ENCODE results near the gene ZNF91. TPM values are rescaled to one million over a fixed set of nuclear protein-coding genes. Genes with fewer than 3 reads are reported as not detected.
"Not testable (repeated sequence)": the region's sequence is repeated elsewhere in the genome, so short reads cannot be mapped to it uniquely, and the experiment has no call there.

Gene ZNF91
- polyA plus RNA-seq, 1 donor = 34.6 TPM

DNA sequence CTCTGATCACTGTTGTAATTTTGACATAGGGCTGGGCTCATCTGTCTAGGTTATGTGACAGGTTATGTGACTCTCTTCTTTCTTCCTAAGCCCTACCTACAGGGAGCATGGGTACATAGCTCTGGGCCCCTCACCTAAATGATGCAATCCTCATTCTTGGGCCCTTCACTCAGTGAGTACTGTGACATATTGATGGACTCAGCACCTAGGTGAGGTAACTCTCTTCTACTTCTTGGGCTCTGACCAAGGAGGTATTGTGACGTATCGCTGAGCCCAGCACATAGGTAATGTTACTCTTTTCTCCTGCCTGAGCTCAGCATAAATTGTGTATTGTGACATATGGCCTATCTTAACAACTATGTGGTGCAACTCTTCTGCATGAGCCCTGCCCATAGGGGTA, 76.3 kb downstream of the ZNF91 start:
- not testable (repeated sequence) for DNase-seq (ENCODE audit: low read depth)

DNA sequence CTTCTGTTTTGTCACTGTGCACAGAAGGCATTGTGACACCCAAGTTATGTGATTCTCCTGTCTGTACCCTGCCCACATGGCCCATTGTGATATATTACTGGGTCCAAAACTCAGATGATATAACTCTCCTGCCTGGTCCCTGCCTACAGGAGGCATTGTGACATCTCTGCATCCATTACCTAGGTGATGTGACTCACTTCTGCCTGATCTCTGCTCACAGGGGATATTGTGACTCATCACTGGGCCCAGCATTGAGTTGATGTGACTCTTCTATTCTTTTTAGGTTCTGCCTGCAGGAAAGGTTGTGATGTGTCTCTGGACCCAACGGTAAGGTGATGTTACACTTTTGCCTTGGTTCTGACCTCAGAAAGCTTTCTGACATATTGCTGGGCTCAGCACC, 77.1 kb downstream of the ZNF91 start:
- no peak for DNase-seq (ENCODE audit: low read depth)

DNA sequence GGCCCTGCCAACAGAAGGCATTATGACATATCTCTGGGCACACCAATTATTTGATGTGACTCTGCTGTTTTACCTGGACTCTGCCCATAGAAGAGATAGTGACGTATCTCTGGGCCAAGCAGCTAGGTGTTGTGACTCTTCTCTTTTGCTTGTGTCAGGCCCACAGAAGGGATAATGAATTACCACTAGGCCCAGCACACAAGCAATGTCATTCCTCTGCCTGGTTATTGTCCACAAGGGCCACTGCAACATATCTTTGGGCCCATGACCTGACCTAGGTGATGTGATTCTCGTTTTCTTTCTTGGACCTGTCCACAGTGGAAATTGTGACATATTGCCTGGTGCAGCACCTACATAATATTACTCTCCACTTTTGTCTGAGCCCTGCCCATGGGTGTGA, 80.0 kb downstream of the ZNF91 start:
- DNase-seq (ENCODE audit: low read depth) = no peak

DNA sequence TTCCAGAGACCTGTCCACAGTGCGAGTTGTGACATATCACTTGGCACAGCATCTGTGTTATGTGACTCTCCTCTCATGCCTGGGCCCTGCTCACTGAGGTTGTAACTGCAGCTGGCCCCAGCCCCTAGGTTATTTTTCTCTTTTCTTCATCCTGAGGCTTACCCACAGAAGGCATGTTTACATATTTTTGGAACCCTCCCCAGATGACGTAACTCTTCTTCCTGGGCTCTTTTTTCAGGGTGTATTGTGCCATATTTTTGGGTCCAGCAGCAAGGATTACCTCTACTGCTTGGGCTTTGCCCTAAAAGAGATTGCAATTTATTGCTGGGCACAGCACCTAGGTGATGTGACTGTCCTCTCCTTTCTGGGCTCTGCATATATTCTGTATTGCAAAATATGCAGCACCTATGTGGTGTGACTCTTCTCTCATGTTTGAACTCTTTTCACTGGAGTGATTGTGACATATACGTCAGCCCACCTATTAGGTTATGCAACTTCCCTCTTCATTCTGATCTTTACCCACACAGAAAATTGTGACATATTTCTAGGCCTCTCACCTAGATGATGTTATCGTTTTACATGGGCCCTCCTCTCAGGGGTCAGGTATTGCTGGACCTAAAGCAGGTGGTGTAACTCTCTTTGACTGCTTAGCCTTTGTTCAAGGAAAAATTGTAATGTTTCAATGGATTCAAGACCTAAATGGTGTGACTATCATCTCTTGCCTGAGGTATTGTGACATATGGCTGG, 80.6 kb downstream of the ZNF91 start:
- DNase-seq (ENCODE audit: low read depth) = no peak

DNA sequence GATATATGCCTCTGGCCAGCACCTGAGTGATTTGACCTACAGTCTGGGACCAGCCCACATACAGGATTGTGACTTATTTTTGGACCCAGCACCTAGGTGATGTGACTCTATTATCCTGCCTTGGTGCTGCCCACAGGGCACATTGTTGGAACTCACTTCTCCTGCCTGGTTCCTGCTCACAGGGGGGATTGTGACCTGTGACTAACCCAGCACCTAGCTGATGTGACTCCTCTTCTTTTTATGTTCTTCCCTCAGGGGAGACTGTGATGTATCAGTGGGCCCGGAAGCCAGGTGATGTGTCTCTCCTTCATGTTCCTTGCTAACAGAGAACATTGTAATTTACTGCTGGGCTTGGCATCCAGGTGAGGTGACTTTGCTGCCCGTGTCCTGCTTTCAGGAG, 82.1 kb downstream of the ZNF91 start:
- no peak for DNase-seq (ENCODE audit: low read depth)

DNA sequence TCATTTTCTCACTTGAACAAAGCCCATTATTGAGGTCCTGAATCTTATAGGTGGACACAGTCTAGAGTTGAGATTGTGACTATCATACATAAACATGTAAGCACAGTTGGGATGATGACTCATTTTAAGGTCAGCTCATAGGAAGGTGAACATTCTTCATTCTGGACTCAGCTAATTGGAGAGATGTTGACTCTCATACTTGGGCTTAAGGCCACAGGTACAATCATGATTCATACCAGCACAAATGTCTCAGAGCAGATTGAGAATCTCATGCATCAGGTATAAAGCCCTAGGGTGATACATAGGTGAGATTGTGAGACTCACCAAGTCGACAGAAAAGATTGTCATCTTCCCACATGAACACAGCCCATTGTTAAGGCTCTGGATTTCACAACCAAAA, 82.8 kb downstream of the ZNF91 start:
- no peak for DNase-seq (ENCODE audit: low read depth)

DNA sequence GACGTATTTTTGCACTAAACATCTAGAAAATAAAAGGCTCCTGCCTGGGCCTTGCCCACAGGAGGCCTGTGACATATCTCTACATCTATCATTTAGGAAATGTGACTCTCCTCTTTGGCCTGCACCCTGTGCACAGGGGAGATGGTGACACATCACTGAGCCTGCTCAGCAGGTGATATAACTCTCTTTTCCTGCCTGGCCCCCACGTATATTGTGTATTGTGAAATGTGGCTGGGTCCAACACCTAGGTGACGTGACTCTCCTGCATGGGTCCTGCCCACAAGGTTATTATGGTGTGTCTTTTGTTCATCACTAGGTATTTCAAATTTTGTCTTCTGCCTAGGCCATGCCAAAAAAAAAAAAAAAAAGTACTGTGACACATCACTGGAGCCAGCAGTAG, 83.7 kb downstream of the ZNF91 start:
- no peak for DNase-seq (ENCODE audit: low read depth)

DNA sequence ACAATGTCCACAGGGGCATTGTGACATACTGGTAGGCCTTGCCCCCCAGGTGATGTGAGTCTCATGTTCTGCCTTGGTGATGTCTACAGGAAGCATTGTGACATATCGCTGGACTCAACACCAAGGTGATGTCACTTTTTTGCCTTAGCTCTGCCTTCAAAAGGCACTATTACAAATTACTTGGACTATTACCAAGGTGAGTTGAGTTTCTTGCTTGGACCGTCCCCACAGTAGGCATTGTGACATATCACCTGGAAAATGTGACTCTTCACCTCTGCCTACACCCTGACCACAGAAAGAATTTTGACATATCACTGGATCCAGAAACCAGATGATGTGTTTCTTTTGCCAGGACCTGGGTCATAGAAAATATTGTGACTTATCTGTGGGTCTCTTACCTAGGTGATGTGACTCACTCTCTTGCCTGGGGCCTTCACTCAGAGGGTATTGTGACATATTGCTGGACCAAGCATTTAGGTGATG, 84.5 kb downstream of the ZNF91 start:
- no peak for DNase-seq (ENCODE audit: low read depth)

DNA sequence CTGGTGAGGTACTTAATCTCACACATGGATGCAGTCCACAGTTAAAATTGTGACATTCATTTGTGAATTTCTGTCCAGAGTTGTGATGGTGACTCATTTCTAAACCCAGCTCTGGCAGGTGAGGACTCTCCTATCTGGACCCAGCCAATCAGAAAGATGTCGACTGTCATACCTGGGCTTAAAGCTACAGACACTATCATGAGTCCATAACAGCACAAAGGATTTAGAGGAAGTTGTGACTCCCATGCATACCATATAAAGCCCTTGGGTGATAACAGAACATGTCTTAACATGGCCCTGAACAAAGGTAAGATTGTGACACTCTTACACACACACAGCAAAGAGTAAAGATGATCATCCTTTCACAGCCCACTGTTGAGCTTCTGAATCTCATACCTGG, 85.3 kb downstream of the ZNF91 start:
- no peak for DNase-seq (ENCODE audit: low read depth)

DNA sequence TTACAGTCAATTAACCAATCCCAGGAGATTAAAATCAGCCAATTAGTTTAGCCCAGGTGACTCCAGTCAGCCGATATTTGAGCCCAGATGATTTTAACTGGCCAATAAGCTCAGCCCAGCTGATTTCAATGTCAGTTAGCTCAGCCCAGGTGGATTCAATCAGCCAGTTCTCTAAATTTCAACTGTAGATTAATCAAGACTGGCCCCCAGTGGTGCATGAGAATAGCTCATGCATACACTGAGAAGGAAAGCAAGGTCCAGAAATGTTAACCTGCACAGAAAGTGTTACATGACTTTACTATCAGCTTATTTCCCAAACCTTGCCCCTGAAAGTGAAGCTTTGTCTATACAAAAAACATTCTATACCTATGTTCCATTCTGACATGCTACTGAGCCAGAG, 89.7 kb downstream of the ZNF91 start:
- DNase-seq (ENCODE audit: low read depth) = no peak

DNA sequence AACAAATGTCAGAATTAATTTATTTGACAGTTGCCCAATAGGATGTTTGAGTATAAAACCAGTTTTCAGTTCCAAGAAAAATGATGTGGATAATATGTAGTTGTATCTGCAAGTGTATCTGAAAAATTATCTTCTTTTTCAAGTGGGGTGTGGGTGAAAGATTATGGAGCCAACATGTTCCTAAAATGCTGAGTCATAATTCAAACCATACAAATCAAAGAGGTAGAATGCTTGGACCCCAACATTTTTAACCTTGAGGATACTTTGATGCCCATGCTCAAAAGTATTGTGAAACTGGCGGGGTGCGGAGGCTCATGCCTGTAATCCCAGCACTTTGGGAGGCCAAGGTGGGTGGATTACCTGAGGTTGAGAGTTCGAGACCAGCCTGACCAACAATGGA, 91.0 kb downstream of the ZNF91 start:
- DNase-seq (ENCODE audit: low read depth) = no peak

DNA sequence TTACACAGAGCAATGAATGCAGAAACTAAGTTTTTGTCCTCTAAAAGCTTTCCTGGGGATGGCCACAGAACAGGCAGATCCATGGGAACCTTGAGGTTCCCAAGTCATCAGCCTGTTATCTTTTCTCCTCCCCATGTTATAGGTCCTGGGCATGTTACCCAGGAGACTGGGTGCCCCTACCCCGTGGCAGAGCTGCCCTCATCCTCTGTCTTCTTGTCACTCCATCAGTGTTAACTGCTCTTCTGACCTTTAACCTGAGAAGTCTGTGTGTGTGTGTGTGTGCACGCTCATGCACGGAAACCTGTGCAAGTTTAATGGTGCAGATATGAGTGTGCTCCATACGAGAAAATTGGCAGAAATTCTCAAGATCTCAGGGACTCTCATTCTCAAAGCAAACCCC, 101.1 kb downstream of the ZNF91 start:
- no peak for DNase-seq (ENCODE audit: low read depth)

DNA sequence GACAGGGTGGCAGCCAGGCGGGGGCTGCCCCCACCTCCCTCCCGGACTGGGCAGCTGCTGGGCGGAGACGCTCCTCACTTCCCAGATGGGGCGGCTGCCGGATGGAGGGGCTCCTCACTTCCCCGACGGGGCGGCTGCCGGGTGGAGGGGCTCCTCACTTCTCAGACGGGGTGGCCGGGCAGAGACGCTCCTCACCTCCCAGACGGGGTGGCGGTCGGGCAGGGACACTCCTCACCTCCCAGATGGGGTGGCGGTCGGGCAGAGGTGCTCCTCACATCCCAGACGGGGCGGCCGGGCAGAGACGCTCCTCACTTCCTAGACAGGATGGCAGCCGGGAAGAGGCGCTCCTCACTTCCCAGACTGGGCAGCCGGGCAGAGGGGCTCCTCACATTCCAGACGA, 105.3 kb downstream of the ZNF91 start:
- DNase-seq (ENCODE audit: low read depth) = not testable (repeated sequence)

Other genes starting within 250 kb of the ZNF91 start
- 2.1 TPM for gene ZNF724, start 145.1 kb downstream of the ZNF91 start, polyA plus RNA-seq (ENCODE audit: insufficient read length)